ENCODE measurements around the gene SKI.

- TF ChIP-seq, protein P1, sequence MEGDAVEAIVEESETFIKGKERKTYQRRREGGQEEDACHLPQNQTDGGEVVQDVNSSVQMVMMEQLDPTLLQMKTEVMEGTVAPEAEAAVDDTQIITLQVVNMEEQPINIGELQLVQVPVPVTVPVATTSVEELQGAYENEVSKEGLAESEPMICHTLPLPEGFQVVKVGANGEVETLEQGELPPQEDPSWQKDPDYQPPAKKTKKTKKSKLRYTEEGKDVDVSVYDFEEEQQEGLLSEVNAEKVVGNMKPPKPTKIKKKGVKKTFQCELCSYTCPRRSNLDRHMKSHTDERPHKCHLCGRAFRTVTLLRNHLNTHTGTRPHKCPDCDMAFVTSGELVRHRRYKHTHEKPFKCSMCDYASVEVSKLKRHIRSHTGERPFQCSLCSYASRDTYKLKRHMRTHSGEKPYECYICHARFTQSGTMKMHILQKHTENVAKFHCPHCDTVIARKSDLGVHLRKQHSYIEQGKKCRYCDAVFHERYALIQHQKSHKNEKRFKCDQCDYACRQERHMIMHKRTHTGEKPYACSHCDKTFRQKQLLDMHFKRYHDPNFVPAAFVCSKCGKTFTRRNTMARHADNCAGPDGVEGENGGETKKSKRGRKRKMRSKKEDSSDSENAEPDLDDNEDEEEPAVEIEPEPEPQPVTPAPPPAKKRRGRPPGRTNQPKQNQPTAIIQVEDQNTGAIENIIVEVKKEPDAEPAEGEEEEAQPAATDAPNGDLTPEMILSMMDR (conservative IDR thresholded peaks at IDR 0.05; ENCODE audit: low read depth, low read length) = no peak
- no peak for TF ChIP-seq EZH2 (IDR thresholded peaks at IDR 0.05; ENCODE audit: low read length, unreplicated experiment)
Observed at GRCh38 chr1:2279210-2279639, 51.1 kb downstream of the SKI start.
